Epithelial cell of proximal tubule (primary cell): ENCODE measurements around the gene FNTB. TPM values are rescaled to one million over a fixed set of nuclear protein-coding genes. Genes with fewer than 3 reads are reported as not detected.

Experiments used
- DNase-seq: peaks from one replicate; pipeline ENCODE4 v3.0.0-alpha.2; 2011; ENCODE audit warnings: low read depth
- H3K4me3 ChIP-seq: 2 replicates; pipeline ENCODE4 v1.5.1; 2011; ENCODE audit warnings: low read depth, mild to moderate bottlenecking, low read length
- total RNA-seq: library from RNA; depleted of rRNA; stranded (reverse); fragments of >200 nt; gene quantifications from 2 replicates; pipeline ENCODE4 v1.2.3, GENCODE V29; 2015
- TF ChIP-seq, protein P1 (sequence below): conservative IDR thresholded peaks from 2 replicates; pipeline ENCODE4 v1.5.1; 2012; ENCODE audit warnings: low read depth, mild to moderate bottlenecking, low read length

FNTB gene
- total RNA-seq, 1 donor from 2014 or later, result 16.6 TPM

DNA sequence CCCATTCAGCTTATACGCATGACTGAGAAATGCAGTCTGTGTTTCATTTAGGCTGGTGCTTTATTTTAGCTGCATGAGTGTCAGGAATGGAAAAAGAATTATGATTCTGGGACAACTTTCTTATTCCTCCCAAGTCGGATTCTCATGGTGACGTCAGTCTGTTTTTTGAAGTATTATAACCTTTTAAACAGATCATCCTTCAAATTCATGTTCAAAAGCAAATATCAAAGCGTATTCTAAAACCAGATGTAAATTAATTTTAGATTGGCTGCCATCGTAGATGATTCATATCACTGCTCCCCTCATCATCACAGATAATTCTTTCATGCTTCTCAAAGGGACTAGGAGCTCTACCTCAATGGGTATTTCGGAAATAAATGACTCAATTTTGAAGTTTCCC, 15.0 kb downstream of the FNTB start:
- DNase-seq, result no peak
- H3K4me3 ChIP-seq, result no peak overlapping the region
- TF ChIP-seq, protein P1, sequence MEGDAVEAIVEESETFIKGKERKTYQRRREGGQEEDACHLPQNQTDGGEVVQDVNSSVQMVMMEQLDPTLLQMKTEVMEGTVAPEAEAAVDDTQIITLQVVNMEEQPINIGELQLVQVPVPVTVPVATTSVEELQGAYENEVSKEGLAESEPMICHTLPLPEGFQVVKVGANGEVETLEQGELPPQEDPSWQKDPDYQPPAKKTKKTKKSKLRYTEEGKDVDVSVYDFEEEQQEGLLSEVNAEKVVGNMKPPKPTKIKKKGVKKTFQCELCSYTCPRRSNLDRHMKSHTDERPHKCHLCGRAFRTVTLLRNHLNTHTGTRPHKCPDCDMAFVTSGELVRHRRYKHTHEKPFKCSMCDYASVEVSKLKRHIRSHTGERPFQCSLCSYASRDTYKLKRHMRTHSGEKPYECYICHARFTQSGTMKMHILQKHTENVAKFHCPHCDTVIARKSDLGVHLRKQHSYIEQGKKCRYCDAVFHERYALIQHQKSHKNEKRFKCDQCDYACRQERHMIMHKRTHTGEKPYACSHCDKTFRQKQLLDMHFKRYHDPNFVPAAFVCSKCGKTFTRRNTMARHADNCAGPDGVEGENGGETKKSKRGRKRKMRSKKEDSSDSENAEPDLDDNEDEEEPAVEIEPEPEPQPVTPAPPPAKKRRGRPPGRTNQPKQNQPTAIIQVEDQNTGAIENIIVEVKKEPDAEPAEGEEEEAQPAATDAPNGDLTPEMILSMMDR, result no peak

DNA sequence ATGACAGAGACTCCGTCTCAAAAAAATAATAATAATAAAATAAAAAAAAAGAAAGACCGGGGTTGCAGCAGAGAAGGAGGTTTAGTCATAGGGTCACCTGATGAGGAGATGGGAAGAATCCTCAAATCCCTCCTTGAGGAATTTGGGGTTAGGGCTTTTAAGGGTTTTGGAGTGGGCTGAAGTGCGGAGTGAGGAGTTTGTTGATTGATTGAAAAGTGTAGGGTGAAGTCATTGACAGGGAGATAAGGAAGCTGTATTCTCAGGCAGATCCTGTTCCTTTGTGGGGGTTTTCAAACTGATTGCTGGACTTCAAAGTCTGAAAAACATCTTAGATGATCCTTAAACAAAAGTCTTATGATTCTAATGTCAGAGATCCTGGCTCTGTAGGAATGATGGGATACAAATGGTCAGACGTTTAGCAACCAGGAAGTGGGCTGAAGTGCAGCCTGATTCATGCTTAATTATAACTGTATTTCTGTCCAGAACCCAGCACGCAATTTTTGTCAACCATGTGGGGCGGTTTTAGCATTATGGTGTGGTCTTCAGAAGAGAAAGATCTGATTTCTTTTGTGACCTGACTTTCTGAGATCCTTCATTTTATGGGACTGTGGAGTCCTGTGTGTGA, 16.0 kb downstream of the FNTB start:
- TF ChIP-seq, protein P1, result no peak
- DNase-seq, result no peak

GRCh38 chr14:65003394-65003793, 16.7 kb downstream of the FNTB start:
- DNase-seq, result no peak
- TF ChIP-seq, protein P1, result no peak
- H3K4me3 ChIP-seq, result no peak overlapping the region

More for the DNA sequence above, 16.0 kb downstream of the FNTB start:
- H3K4me3 ChIP-seq, result no peak overlapping the region

DNA sequence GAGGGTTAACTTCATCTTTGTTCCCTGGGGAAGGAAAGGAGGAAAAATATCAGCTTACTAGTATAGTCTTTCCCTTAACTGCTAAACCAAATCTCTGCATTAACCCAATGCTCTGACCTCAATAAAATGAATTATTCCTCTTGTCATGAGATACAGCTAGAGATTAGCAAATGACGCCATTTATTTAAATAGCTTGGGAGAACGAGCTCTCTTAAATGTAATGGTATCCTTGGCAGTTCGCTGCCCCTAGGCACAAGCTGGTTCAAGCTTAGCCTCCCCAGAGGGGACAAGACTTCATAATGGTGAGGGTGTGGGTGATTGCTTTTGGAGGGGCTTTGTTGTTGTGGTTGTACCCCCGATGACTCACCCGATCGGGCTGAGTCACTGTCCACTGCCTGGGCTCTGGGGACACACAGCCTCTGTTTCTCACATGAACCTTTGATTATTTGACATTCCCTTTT, 19.6 kb downstream of the FNTB start:
- TF ChIP-seq, protein P1, result no peak
- DNase-seq, result no peak
- H3K4me3 ChIP-seq, result no peak overlapping the region

GRCh38 chr14:65007202-65007601, 20.5 kb downstream of the FNTB start:
- DNase-seq, result no peak

GRCh38 chr14:65010211-65010931, 23.7 kb downstream of the FNTB start:
- DNase-seq, result no peak
- TF ChIP-seq, protein P1, result no peak
- H3K4me3 ChIP-seq, result no peak overlapping the region

More at GRCh38 chr14:65007202-65007601, 20.5 kb downstream of the FNTB start:
- H3K4me3 ChIP-seq, result no peak overlapping the region
- TF ChIP-seq, protein P1, result no peak
